ENCODE data around the gene CD58. TPM values are rescaled to one million over a fixed set of nuclear protein-coding genes. Genes with fewer than 3 reads are reported as not detected.

The CD58 gene
- total RNA-seq, 1 donor from 2014 or later: 7.0 TPM

- H3K27me3 Mint-ChIP-seq: no peaks in the 10 kb centered on the region
- peaks cover 12% of the 10 kb centered on the region for H3K9me3 Mint-ChIP-seq (ENCODE audit: low read depth)
- TF ChIP-seq CTCF (IDR thresholded peaks at IDR 0.05; ENCODE audit: unreplicated experiment): no peak
- no peak for DNase-seq (ENCODE audit: low spot score, unreplicated experiment)
- no peak overlapping the region for H3K4me3 Mint-ChIP-seq (ENCODE audit: low read depth)
- H3K36me3 Mint-ChIP-seq (ENCODE audit: insufficient read depth): peaks cover 7% of the 10 kb centered on the region
- H3K4me1 Mint-ChIP-seq (ENCODE audit: low read depth): no peaks in the 10 kb centered on the region
- no peak overlapping the region for H3K27ac Mint-ChIP-seq
These were observed 9.3 kb downstream of the CD58 start for GRCh38 chr1:116561563-116561962.

GRCh38 chr1:116560704-116561490 is 9.9 kb downstream of the CD58 start:
- no peak for DNase-seq (ENCODE audit: low spot score, unreplicated experiment)
- no peak overlapping the region for H3K27ac Mint-ChIP-seq
- H3K4me1 Mint-ChIP-seq (ENCODE audit: low read depth): no peaks in the 10 kb centered on the region
- H3K9me3 Mint-ChIP-seq (ENCODE audit: low read depth): peaks cover 12% of the 10 kb centered on the region
- no peaks in the 10 kb centered on the region for H3K27me3 Mint-ChIP-seq
- H3K36me3 Mint-ChIP-seq (ENCODE audit: insufficient read depth): peaks cover 7% of the 10 kb centered on the region
- TF ChIP-seq CTCF (IDR thresholded peaks at IDR 0.05; ENCODE audit: unreplicated experiment): no peak
- no peak overlapping the region for H3K4me3 Mint-ChIP-seq (ENCODE audit: low read depth)

GRCh38 chr1:116559304-116559761 is 11.5 kb downstream of the CD58 start:
- no peak for TF ChIP-seq CTCF (IDR thresholded peaks at IDR 0.05; ENCODE audit: unreplicated experiment)
- Mint-ChIP-seq H3K27ac (no peak overlapping the region), H3K27me3 (no peaks in the 10 kb centered on the region), H3K4me3 (ENCODE audit: low read depth) (no peak overlapping the region), H3K4me1 (ENCODE audit: low read depth) (no peaks in the 10 kb centered on the region), H3K9me3 (ENCODE audit: low read depth) (peaks cover 8% of the 10 kb centered on the region), H3K36me3 (ENCODE audit: insufficient read depth) (peaks cover 5% of the 10 kb centered on the region)
- DNase-seq (ENCODE audit: low spot score, unreplicated experiment): no peak

GRCh38 chr1:116558571-116558970 is 12.3 kb downstream of the CD58 start:
- H3K27me3 Mint-ChIP-seq: no peaks in the 10 kb centered on the region
- H3K27ac Mint-ChIP-seq: no peak overlapping the region
- no peak for TF ChIP-seq CTCF (IDR thresholded peaks at IDR 0.05; ENCODE audit: unreplicated experiment)
- no peak for DNase-seq (ENCODE audit: low spot score, unreplicated experiment)
- H3K4me3 Mint-ChIP-seq (ENCODE audit: low read depth): no peak overlapping the region
- H3K4me1 Mint-ChIP-seq (ENCODE audit: low read depth): no peaks in the 10 kb centered on the region
- H3K36me3 Mint-ChIP-seq (ENCODE audit: insufficient read depth): peaks cover 1% of the 10 kb centered on the region
- peaks cover 3% of the 10 kb centered on the region for H3K9me3 Mint-ChIP-seq (ENCODE audit: low read depth)

- no peak overlapping the region for H3K27ac Mint-ChIP-seq
- H3K9me3 Mint-ChIP-seq (ENCODE audit: low read depth): peaks cover 3% of the 10 kb centered on the region
- no peaks in the 10 kb centered on the region for H3K27me3 Mint-ChIP-seq
- no peak for DNase-seq (ENCODE audit: low spot score, unreplicated experiment)
- no peaks in the 10 kb centered on the region for H3K4me1 Mint-ChIP-seq (ENCODE audit: low read depth)
- no peak overlapping the region for H3K4me3 Mint-ChIP-seq (ENCODE audit: low read depth)
- no peak for TF ChIP-seq CTCF (IDR thresholded peaks at IDR 0.05; ENCODE audit: unreplicated experiment)
- H3K36me3 Mint-ChIP-seq (ENCODE audit: insufficient read depth): peaks cover 1% of the 10 kb centered on the region
These were observed 12.7 kb downstream of the CD58 start for GRCh38 chr1:116558140-116558549.
